HEK293 (cell line): ENCODE measurements around the gene COL1A1.
A peak's percentile ranks its signal among the peaks of the same experiment; 100 is the strongest.

Source experiments
- CTCF ChIA-PET: fragments of 350-600 bp; formaldehyde crosslinking; extraction: SDS; loops from one replicate; lab custom pipeline; 2021; ENCODE audit warnings: antibody characterized with exemption; lab: Yijun Ruan, JAX
- POLR2A ChIA-PET: fragments of 300-600 bp; formaldehyde crosslinking; extraction: SDS; loops from one replicate; lab custom pipeline; 2020; ENCODE audit warnings: antibody characterized with exemption, inconsistent platforms; lab: Yijun Ruan, JAX
- H3K27ac ChIP-seq: fragments of 200-500 bp; sonication (Bioruptor generic); 2 replicates; pipeline ENCODE4 v1.5.1; 2014; ENCODE audit warnings: low read depth, low read length, control low read depth, inconsistent platforms; ENCODE audit errors: extremely low read depth
- H3K36me3 ChIP-seq, 2 experiments: fragments of 200-500 bp in 1 of 2; sonication (Bioruptor generic) in 1 of 2; 1 replicate in 1 of 2; 2 replicates in 1 of 2; pipeline ENCODE4 v1.5.1; 2014 to 2017; ENCODE audit warnings: inconsistent platforms in 2 of 2, low read length in 2 of 2; ENCODE audit not compliant: control insufficient read depth in 2 of 2, insufficient read depth in 1 of 2
- H3K4me1 ChIP-seq: fragments of 200-500 bp; sonication (Bioruptor generic); 2 replicates; pipeline ENCODE4 v1.5.1; 2014; ENCODE audit warnings: mild to moderate bottlenecking, low read length, inconsistent platforms; ENCODE audit not compliant: control insufficient read depth, insufficient read depth
- H3K4me3 ChIP-seq: 2 replicates; pipeline ENCODE4 v1.5.1; 2011; ENCODE audit warnings: low read depth, mild to moderate bottlenecking, control low read depth, low read length, moderate library complexity
- H3K9me3 ChIP-seq: fragments of 200-500 bp; sonication (Bioruptor generic); 2 replicates; pipeline ENCODE4 v1.5.1; 2014; ENCODE audit warnings: low read depth, low read length, inconsistent platforms; ENCODE audit not compliant: control insufficient read depth, insufficient read depth
- HIC1 ChIP-seq: fragments of 450-650 bp; formaldehyde crosslinking; IDR thresholded peaks from 2 replicates; pipeline ENCODE4 v1.5.1; 2016; ENCODE audit warnings: missing biosample characterization, missing genetic modification characterization
- KLF9 ChIP-seq: fragments of 450-650 bp; formaldehyde crosslinking; IDR thresholded peaks from 2 replicates; pipeline ENCODE4 v1.5.1; 2016; ENCODE audit warnings: missing biosample characterization, missing genetic modification characterization, low read depth
- MYNN ChIP-seq: fragments of 450-650 bp; formaldehyde crosslinking; IDR thresholded peaks from 2 replicates; pipeline ENCODE4 v1.5.1; 2016; ENCODE audit warnings: missing biosample characterization, missing genetic modification characterization, borderline replicate concordance
- PBX3 ChIP-seq: sonication (generic); formaldehyde crosslinking; IDR thresholded peaks from 2 replicates; pipeline ENCODE4 v1.8.1; 2022; ENCODE audit warnings: mild to moderate bottlenecking, moderate library complexity, missing genetic modification reagents
- PRDM6 ChIP-seq: fragments of 450-650 bp; formaldehyde crosslinking; IDR thresholded peaks from 2 replicates; pipeline ENCODE4 v1.5.1; 2017; ENCODE audit warnings: missing biosample characterization, missing genetic modification characterization
- RBAK ChIP-seq: fragments of 450-650 bp; formaldehyde crosslinking; IDR thresholded peaks from 2 replicates; pipeline ENCODE4 v1.5.1; 2016; ENCODE audit warnings: missing biosample characterization, missing genetic modification characterization
- YY2 ChIP-seq: fragments of 450-650 bp; formaldehyde crosslinking; IDR thresholded peaks from 2 replicates; pipeline ENCODE4 v1.5.1; 2016; ENCODE audit warnings: missing biosample characterization, missing genetic modification characterization
- ZBTB21 ChIP-seq: fragments of 450-650 bp; formaldehyde crosslinking; IDR thresholded peaks from 2 replicates; pipeline ENCODE4 v1.5.1; 2017; ENCODE audit warnings: missing biosample characterization, missing genetic modification characterization
- ZNF121 ChIP-seq: fragments of 450-650 bp; formaldehyde crosslinking; IDR thresholded peaks from 2 replicates; pipeline ENCODE4 v1.5.1; 2016; ENCODE audit warnings: missing biosample characterization, missing genetic modification characterization
- ZNF26 ChIP-seq: fragments of 450-650 bp; formaldehyde crosslinking; IDR thresholded peaks from 2 replicates; pipeline ENCODE4 v1.5.1; 2016; ENCODE audit warnings: missing biosample characterization, missing genetic modification characterization
- ZNF292 ChIP-seq: fragments of 450-650 bp; formaldehyde crosslinking; IDR thresholded peaks from 2 replicates; pipeline ENCODE4 v1.5.1; 2016; ENCODE audit warnings: low read depth, missing biosample characterization, missing genetic modification characterization, borderline replicate concordance
- ZNF311 ChIP-seq: fragments of 450-650 bp; formaldehyde crosslinking; IDR thresholded peaks from 2 replicates; pipeline ENCODE4 v1.5.1; 2017; ENCODE audit warnings: missing biosample characterization, missing genetic modification characterization, borderline replicate concordance
- ZNF354C ChIP-seq: fragments of 450-650 bp; formaldehyde crosslinking; IDR thresholded peaks from 2 replicates; pipeline ENCODE4 v1.5.1; 2016; ENCODE audit warnings: missing biosample characterization, missing genetic modification characterization, low read depth, borderline replicate concordance
- ZNF366 ChIP-seq: fragments of 450-650 bp; formaldehyde crosslinking; conservative IDR thresholded peaks from 2 replicates; pipeline ENCODE4 v1.5.1; 2016; ENCODE audit warnings: missing biosample characterization, missing genetic modification characterization
- ZNF423 ChIP-seq: fragments of 450-650 bp; formaldehyde crosslinking; IDR thresholded peaks from 2 replicates; pipeline ENCODE4 v1.5.1; 2016; ENCODE audit warnings: missing biosample characterization, missing genetic modification characterization
- ZNF549 ChIP-seq: fragments of 450-650 bp; IDR thresholded peaks from 2 replicates; pipeline ENCODE4 v1.5.1; 2018; ENCODE audit warnings: missing biosample characterization, missing genetic modification characterization, mild to moderate bottlenecking, inconsistent platforms, moderate library complexity
- ZNF707 ChIP-seq: fragments of 450-650 bp; formaldehyde crosslinking; IDR thresholded peaks from 2 replicates; pipeline ENCODE4 v1.5.1; 2016; ENCODE audit warnings: missing biosample characterization, missing genetic modification characterization
- ZSCAN4 ChIP-seq: fragments of 450-650 bp; formaldehyde crosslinking; IDR thresholded peaks from 2 replicates; pipeline ENCODE4 v1.5.1; 2017; ENCODE audit warnings: missing biosample characterization, missing genetic modification characterization

The COL1A1 gene

GRCh38 chr17:50207792-50208567 is 6.5 kb upstream of the COL1A1 start:
- ChIA-PET POLR2A (no interaction called here), CTCF (interaction anchor here (0.7 to 18.0 kb wide), 10 partner anchors 8 to 209 kb away, joined by 3 to 487 read pairs (median 4); partner anchors contain the start of gene TMEM92)
- no peaks in the 10 kb centered on the region for H3K36me3 ChIP-seq
- no peak overlapping the region for H3K4me3 ChIP-seq
- no peak overlapping the region for H3K27ac ChIP-seq
- peaks cover 3% of the 10 kb centered on the region; the same call in 1 of the 2 replicates for H3K4me1 ChIP-seq
- no peaks in the 10 kb centered on the region for H3K9me3 ChIP-seq
- TF ChIP-seq ZBTB21 (tag by site-specific recombination) (no peak), MYNN (tag by site-specific recombination) (no peak), ZNF121 (tag by site-specific recombination) (no peak), YY2 (tag by site-specific recombination) (no peak)

GRCh38 chr17:50207315-50207714 is 5.9 kb upstream of the COL1A1 start:
- POLR2A ChIA-PET, result no interaction called here
- TF ChIP-seq ZNF26 (tag by site-specific recombination), result no peak
- TF ChIP-seq ZNF354C, result no peak
- TF ChIP-seq ZNF311 (tag by site-specific recombination), result no peak
- no peak for TF ChIP-seq ZNF549 (tag by site-specific recombination)
- TF ChIP-seq HIC1 (tag by site-specific recombination), result no peak
- no peak for TF ChIP-seq PBX3 (CRISPR knock-in tag)
- Histone ChIP-seq H3K27ac (no peak overlapping the region), H3K36me3 (no peaks in the 10 kb centered on the region), H3K9me3 (no peaks in the 10 kb centered on the region), H3K4me3 (no peak overlapping the region), H3K4me1 (peaks cover 3% of the 10 kb centered on the region; the same call in 1 of the 2 replicates)
- CTCF ChIA-PET, result interaction anchor here (0.7 to 18.0 kb wide), 7 partner anchors 9 to 122 kb away, joined by 3 to 487 read pairs (median 5); partner anchors contain the start of gene TMEM92

- Histone ChIP-seq H3K4me1 (peaks cover 3% of the 10 kb centered on the region; the same call in 1 of the 2 replicates), H3K27ac (no peak overlapping the region), H3K4me3 (no peak overlapping the region), H3K36me3 (no peaks in the 10 kb centered on the region), H3K9me3 (no peaks in the 10 kb centered on the region)
- ChIA-PET POLR2A (interaction anchor here (0.6 kb wide), 1 partner anchor 178 kb away, joined by 3 read pairs; no protein-coding TSS in a partner anchor), CTCF (interaction anchor here (1.0 to 18.0 kb wide), 7 partner anchors 9 to 87 kb away, joined by 3 to 487 read pairs (median 4); partner anchors contain the start of gene TMEM92)
- no peak for TF ChIP-seq ZNF423
- TF ChIP-seq KLF9 (tag by site-specific recombination), result peak; percentile 62; the same call in 1 of the 2 replicates
- TF ChIP-seq ZSCAN4 (tag by site-specific recombination), result no peak
- no peak for TF ChIP-seq RBAK
- peak; percentile 65 for TF ChIP-seq ZNF366 (tag by site-specific recombination)
- no peak for TF ChIP-seq PRDM6 (tag by site-specific recombination)
- TF ChIP-seq ZNF707 (tag by site-specific recombination), result no peak
- no peak for TF ChIP-seq HIC1 (tag by site-specific recombination)
- TF ChIP-seq ZNF292 (tag by site-specific recombination), result no peak
Measured at GRCh38 chr17:50206604-50207293, 5.3 kb upstream of the COL1A1 start.
